Dermis blood vessel endothelial cell (primary cell): Measurements from ENCODE around the gene STX2. TPM values are rescaled to one million over a fixed set of nuclear protein-coding genes. Genes with fewer than 3 reads are reported as not detected.
"Not testable (repeated sequence)": the region's sequence is repeated elsewhere in the genome, so short reads cannot be mapped to it uniquely, and the experiment has no call there.

Experiments
- DNase-seq: peaks from one replicate; pipeline ENCODE4 v3.0.0; 2010
- total RNA-seq: library from RNA; depleted of rRNA; stranded (reverse); fragments of >200 nt; gene quantifications from 2 replicates; pipeline ENCODE4 v1.2.3, GENCODE V29; 2014

Gene STX2
- total RNA-seq, 1 donor from 2014 or later = 31.1 TPM

DNA sequence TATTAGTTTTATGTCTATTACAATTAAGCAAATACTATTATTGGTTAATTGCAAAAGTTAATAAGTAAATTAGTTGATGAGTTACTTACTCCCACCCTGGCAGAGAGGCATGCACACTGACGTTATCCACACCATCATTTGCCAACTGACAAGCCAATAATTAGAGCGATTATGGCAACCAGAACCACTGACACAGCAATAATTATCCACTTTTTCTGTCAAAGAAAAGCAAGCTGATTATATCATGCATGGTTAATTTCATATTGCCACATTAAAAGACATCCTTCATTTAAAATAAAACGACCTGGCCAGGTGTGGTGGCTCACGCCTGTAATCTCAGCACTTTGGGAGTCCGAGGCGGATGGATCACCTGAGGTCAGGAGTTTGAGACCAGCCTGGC is 43.1 kb downstream of the STX2 start:
- DNase-seq = no peak

DNA sequence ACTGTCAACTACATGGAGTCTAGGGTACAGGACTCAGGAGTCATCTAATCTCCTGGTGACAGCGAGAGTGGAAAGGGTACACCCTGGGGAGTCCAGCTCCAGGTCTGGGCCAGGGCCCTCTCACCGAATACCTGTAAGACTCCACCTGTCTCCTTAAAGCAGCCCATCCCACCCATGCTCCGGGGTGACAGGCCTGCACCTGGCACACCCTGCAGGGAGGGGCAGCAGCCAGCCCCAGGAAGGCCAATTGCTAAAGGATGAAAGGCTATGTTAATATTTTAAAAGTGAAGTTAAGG is 45.5 kb downstream of the STX2 start:
- no peak for DNase-seq

GRCh38 chr12:130792821-130793553 is 46.1 kb downstream of the STX2 start:
- DNase-seq = no peak

DNA sequence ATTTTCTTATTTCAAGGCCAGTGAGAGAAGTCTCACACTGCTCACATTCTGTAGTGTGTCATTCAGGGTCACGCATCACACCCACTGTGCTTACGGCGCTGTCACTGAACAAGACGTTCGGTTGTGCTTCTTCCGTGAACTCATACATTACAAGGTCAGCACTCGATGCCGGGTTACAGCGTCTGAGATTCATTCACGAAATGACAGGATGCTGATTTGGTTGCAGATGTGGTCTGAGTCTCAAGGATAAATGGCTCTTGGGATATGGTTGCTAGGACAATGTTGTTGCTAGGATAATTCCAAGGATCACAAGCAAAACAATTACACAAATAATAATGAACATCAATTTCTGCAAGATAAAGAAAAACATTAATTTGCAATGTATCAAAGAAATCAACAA is 47.4 kb downstream of the STX2 start:
- DNase-seq = no peak

- DNase-seq = no peak
Measured at GRCh38 chr12:130788515-130788914, 50.5 kb downstream of the STX2 start.

DNA sequence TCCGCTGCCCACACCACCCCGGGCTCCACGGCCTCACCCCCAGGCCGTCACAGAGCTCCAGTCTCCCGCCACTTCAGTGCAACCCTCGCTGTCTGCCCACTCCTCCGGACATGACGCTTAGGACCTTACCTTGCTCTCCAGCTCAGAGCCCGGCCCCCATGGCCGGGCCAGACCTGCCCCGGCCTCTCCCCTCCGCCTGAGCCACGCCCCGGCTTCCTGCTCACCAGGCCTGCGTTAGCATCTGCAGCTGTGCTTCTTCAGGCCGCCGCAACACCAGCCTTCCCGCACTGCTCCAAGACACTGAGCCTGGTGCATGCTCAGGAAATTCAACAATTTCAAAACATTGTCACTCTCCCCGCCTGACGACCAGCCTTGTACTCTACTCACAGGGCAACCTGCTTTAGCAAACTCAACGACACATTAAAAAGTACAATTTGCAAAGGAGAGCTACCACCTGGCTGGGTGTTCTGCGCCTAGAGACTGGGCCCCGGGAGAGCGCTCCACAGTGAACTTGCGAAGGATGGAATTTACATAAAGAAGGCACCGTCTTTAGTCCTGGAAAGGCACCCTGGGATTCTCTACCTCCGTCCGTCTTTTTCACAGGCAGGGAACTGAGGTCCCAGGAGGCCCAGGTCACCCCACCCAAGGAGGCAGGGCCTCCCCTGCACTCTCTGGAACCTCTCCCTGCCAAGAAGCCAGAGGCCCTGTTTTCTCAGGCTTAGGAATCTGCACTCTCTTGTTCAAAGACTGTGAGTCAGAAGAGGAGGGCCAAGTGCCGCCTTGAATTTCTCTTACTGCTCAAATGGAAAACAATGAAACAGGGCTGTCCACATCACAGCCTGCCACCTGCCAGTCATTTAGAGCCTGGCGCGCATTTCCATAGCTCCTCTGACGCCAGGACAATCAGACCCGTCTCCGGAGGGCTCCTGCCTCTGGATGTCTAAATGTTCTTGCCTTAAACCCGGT is 51.3 kb downstream of the STX2 start:
- no peak for DNase-seq

DNA sequence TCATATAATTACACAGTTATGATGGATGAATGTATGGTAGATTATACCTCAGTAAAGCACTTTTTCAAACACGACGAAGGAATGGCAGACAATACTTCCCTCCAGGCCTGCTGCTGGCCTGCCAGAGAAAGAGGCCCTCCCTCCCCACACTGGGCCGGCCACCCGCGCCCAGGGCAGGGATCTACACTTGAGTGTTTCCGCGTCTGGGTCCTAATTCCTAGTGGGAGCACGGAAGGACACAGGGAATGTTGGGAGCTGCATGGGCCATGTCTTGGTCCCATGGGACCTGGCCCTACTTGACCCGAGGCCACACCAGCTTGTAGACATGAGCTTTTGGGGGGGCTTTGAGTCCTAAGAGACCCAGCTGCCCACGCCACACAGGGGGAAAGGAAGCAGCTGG is 52.0 kb downstream of the STX2 start:
- no peak for DNase-seq

DNA sequence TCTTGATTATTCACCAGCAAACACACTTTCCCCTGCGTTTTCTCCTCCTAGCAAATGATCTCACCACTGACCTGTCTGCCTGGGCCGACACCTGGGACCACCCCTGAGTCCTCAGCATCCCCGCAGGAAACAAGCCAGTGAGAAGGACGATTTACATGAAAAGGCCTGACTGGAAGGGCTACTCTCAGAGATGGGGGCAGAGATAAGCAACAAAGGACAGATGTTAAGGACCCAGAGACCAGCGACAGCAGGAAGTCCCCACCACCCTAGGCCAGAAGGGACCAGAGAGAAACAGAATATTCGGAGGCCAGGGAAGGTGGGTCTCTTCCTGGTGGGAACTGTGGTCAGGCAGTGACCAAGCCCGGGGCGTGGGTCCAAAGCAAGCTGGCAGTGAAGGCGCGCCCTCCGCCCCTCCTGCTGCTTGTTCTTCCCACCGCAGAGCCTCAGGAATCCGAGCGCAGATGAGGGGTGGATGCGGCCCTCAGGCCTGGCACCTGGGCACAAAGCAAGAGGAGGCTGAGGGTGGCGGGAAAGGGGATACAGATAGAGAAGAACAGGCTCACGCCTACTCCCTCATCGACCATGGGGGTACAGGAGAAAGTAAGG is 55.8 kb downstream of the STX2 start:
- DNase-seq = no peak

DNA sequence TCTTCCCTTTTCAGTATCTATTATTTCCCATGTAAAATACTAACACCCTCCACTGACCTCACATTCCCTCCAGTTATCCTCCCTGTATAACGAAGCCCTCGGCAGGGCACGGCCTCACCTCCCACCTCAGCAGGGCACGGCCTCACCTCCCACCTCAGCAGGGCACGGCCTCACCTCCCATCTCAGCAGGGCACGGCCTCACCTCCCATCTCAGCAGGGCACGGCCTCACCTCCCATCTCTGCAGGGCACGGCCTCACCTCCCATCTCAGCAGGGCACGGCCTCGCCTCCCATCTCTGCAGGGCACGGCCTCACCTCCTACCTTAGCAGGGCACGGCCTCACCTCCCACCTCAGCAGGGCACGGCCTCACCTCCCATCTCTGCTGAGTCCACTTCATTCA is 56.8 kb downstream of the STX2 start:
- not testable (repeated sequence) for DNase-seq

DNA sequence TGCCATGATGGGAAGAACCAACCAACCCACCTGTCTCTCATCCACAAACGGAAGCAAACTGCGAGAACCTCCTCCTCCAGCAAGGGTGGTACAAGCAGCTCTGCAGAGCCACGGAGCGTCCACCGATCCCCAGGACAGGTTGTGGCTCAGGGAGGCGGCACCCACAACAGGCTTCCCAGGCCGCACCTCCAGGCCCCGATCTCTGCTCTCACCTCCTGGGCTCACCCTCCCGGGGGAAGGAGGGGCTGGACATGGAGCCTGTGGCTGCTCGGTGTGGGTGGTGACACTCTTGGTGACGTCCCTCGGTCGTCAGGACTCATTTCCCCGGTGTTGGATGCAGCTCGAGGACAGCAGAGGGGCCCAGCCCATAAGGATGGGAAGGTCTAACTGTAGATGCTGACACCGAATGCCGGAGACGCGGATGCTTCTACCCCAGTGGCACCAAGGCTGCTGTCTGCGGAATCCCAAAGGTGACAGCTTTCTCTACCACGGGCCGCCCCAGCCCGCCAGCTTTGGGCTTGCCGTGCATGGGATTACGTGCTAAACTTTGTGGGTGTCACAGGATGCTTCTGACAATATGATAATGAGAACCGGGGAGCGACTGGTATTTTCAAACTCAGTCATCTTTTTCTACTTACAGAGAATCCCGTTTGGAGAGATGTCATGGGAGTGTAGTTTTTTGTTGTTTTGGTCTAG is 58.0 kb downstream of the STX2 start:
- DNase-seq = no peak

- DNase-seq = no peak
Measured at GRCh38 chr12:130780325-130780724, 58.7 kb downstream of the STX2 start.

GRCh38 chr12:130778776-130779175 is 60.3 kb downstream of the STX2 start:
- DNase-seq = no peak

GRCh38 chr12:130776857-130777339 is 62.2 kb downstream of the STX2 start:
- DNase-seq = no peak

GRCh38 chr12:130775953-130776856 is 62.8 kb downstream of the STX2 start:
- DNase-seq = peak; percentile 84

DNA sequence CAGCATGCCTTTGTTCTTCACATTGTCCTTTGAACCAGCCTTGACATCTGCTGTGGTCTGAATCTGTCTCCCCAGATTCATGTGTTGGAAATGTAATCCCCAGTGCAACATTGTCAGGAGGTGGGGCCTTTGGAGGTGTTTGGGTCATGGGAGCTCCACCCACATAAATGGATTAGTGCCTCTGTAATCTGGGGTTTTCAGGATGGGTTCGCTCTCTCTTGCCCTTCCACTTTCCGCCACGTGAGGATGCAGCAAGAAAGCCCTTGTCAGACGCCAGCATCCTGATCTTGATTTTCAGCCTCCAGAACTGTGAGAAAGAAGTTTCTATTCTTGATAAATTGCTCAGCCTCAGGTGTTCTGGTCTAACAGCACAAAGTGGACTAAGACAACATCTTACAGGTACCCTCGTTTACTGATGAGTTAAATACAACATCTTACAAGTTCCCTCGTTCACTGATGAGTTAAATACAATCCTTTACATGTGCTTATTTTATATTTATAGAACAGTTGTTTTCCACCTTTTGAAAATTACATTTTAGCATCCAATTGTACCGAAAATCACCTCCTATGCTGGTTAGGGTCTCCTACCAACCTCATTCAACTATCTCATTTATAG is 68.5 kb downstream of the STX2 start:
- no peak for DNase-seq

DNA sequence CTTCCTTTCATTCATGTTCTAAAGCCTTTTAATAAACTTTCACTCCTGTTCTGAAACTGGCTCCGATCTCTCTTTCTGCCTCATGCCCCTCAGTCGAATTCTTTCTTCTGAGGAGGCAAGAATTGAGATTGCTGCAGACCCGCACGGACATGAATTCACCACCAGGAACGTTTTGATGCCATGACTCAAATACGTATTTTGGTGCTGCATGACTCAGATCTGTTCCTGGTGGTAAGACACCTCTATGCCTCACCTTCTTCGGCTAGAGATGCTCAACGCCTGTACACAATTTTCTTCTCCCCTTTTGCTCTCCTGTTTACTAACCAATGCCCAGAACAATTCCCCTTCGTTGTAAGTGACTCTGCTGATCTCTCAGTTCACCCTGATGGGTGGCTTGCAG is 70.9 kb downstream of the STX2 start:
- no peak for DNase-seq

DNA sequence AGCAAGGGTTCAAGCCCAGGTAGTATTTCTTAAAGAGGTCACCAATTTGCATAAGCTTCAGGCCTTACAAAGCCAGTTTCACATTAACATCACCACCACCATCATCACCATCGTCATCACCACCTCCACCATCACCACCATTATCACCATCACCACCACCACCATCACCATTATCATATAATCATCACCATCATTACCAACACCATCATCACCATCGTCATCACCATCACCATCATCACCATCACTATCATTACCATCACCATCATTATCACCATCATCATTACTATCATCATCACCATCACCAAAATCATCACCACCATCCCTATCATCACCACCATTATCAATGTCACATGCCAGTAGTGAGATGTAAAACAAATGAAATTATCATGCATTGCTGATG is 72.6 kb downstream of the STX2 start:
- no peak for DNase-seq

- peak; percentile 29 for DNase-seq
Measured at GRCh38 chr12:130765186-130765659, 73.8 kb downstream of the STX2 start.

DNA sequence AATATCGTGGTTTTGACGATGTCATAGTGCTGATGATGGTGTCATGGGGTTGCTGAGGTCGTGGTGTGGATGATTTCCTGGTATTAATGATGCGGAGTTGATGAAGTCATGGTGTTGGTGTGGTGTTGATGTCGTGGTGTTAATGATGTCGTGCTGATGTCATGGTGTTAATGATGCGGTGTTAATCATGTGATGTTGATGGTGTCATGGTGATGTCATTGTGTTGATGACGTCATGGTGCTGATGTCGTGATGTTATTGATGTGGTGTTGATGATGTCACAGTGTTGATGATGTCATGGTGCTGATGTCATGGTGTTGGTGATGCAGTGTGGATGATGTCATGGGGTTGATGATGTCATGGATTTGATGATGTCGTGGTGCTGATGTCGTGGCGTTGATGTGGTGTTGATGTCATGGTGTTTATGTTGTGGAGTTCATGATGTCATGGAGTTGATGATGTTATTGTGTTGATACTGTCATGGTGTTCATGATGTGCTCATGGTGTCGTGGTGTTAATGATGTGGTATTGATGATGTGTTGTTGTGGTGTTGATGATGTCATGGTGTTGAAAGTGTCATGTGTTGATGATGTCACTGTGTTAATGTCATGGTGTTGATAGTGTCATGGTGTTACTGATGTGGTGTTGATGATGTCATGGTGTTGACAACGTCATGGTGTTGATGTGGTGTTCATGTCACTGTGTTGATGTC is 74.4 kb downstream of the STX2 start:
- DNase-seq = peak; percentile 50

DNA sequence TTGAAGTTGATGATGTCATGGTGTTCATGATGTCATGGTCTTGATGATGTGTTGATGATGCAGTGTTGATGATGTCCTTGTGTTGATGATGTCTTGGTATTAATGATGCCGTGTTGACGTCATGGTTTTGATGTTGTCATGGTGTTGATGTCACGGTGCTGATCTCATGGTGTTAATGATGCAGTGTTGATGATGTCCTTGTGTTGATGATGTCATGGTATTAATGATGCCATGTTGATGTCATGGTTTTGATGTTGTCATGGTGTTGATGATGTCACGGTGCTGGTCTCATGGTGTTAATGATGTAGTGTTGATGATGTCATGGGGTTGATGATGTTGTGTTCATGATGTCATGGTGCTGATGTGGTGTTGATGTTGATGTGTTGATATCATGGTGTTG is 75.0 kb downstream of the STX2 start:
- peak; percentile 30 for DNase-seq

GRCh38 chr12:130762319-130762675 is 76.8 kb downstream of the STX2 start:
- no peak for DNase-seq
